NCI-H2029 treated with DMSO at 0.1 percent for 48 hours (cell line): Measurements from ENCODE around the gene LRP6.

ENCODE experiments used
- DNase-seq: peaks from one replicate; lab custom pipeline; 2025; lab: John Stamatoyannopoulos, UW

LRP6 gene

GRCh38 chr12:12214635-12215131 is 52.2 kb downstream of the LRP6 start:
- no peak for DNase-seq

DNA sequence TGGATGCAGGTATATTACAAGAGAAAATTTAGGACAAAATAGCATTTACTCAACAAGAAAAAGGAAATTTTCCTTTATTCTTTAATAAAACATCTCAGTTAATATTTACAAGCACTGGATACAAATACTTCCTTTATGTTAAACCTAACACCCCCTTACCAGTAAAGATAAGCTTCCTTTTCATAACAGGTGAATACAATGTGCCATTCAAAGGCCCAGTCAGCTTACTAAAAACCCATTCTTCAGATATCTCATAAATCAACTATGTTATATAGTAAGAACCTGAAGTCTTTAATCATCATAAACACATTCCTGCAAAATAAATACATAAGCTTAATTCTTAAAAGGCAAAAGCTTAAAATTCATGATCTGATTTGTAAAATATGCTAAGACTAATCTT is 52.6 kb downstream of the LRP6 start:
- no peak for DNase-seq

- DNase-seq: no peak
These were observed 54.1 kb downstream of the LRP6 start for GRCh38 chr12:12212769-12213168.

GRCh38 chr12:12210983-12211382 is 55.9 kb downstream of the LRP6 start:
- no peak for DNase-seq

GRCh38 chr12:12210416-12210815 is 56.4 kb downstream of the LRP6 start:
- DNase-seq: no peak

- no peak for DNase-seq
These were observed 57.2 kb downstream of the LRP6 start for GRCh38 chr12:12209675-12210074.

DNA sequence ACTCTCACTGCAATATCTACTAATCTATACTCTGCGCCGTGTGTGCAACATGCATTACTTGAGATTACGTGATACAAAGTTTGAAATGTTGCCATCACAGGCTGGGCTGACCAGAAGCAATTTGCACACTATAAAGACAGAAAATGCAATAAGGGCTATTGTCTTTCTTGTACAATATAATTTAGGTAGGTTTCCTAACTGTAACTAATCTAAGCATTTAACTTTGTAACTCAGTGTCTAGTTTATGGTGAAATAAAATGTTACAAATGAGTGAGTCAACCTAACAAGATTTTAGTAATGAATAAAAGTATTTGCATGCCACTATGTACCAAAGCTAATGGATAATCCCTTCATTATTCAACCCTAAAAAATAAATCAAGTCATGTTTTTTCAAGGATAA is 57.8 kb downstream of the LRP6 start:
- no peak for DNase-seq

GRCh38 chr12:12207746-12208145 is 59.1 kb downstream of the LRP6 start:
- DNase-seq: no peak

DNA sequence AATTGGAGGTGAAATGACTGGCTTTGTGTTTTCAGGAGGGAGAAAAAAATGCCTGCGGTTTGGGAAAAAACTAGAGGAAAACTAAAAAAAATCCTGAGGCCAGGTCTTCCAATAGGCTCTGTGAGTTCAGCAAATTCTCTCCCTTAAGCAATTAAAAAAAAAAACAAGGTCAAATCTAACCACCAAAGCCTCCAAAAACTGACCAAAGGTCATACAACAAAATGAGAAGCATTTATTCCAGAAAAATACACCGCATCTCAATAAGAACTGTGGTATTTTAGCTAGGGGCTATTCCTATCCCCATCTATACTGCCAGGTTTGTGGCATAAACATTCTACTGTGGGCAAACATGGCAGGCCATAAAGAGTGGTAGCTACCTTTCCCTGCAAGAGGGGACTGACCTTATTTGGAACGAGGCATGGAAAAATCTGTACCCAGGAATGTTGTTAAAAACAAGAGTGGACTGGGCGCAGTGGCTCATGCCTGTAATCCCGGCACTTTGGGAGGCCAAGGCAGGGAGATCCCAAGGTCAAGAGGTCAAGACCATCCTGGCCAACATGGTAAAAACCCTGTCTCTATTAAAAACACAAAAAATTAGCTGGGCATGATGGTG is 60.0 kb downstream of the LRP6 start:
- DNase-seq: no peak

DNA sequence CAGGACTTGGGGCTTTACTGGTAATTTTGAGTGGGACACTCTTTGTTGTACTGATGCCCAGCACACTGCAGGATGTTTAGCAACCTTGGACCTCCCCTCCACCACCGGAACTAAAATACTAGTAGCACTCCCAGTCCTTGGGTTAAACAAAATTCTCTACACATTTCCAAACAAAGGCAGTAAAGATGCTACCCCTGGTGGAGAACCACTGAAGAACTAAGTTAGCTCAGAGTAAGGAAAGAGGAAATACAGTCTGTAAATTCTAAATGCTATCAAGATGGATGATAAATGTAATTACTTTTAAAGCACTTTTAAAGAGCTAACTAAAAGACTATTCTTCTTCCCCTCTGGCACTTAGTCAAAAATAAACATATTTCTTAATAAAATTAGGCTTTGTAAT is 64.1 kb downstream of the LRP6 start:
- DNase-seq: no peak

GRCh38 chr12:12202105-12202504 is 64.7 kb downstream of the LRP6 start:
- DNase-seq: no peak

DNA sequence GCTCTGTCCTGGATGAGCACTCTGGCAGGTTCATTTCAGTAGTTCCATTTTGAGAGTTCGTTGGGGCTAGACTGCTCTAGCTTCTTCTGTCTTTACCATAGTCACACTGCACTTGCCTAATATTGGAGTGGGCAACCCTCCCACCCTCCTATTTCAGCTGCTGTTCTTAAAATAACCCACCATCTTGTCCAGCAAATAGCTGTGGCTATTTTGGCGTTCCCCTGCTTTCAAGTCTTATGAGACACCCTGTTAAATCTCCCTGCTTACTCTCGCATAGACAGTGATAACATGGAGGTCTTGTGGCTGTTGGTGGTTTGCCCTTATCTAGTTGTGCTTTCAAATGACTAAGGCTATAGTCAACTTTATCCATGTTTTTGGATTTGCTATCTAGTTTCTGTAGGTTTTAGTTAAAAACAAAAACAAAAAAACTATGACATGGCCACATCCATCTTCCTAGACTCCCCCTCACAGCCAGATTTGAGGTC is 65.5 kb downstream of the LRP6 start:
- no peak for DNase-seq

- no peak for DNase-seq
These were observed 66.5 kb downstream of the LRP6 start for GRCh38 chr12:12200363-12200762.

- no peak for DNase-seq
These were observed 68.7 kb downstream of the LRP6 start for GRCh38 chr12:12198124-12198523.

GRCh38 chr12:12197128-12197527 is 69.7 kb downstream of the LRP6 start:
- no peak for DNase-seq

- DNase-seq: no peak
These were observed 71.3 kb downstream of the LRP6 start for GRCh38 chr12:12195516-12195915.

GRCh38 chr12:12195081-12195480 is 71.8 kb downstream of the LRP6 start:
- DNase-seq: no peak

- no peak for DNase-seq
These were observed 72.6 kb downstream of the LRP6 start for GRCh38 chr12:12194206-12194605.

DNA sequence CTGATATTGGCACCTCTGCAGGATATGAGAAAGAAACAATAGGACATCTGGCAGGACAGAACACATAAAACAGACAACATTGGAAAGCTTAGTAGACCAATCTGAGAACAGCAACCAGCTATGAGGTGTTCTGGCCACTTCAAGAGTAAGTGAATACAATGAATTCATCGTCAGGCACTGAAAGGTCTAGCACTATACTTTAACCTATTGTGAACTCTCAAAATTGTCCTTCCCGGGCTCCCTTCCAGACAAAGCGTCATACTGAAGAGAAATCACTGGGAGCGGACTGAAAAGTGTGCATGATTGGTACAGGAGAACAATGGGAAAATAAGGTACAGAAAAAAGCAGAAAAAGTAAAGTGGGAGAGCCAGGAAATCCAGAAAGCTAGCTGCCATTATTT is 75.8 kb downstream of the LRP6 start:
- peak; percentile 77 for DNase-seq

DNA sequence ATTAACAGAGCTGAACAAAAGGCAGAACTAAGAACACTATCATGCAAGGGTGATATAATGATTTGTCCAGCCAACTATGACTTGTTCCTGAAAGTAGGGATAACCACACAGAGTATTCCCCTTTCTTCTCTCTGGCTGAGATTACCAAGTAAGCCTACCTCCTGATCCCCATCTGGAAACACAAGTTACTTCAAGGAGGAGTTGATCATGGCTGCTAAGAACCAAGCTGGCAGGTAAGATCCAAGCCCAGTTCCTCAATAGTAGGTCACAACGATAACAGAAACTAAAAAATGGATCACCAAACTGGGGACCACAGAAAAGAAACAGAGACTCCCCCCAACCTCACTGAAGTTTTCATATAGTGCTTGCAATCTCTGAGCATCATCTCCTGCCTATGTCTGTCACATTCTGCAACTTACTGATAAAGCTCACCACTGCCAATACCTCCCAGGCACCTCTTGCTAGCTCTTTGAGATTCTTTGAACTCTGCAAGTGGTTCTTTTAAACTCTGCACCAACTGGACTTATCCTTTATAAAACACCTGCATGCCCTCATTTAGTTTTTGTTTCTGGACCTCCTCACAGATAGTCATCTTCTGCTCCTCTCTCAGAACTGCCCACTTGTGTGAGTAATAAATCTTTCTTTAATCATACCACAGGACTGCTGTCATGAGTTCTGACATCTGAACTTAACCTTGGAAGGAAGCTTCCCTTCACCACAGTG is 76.6 kb downstream of the LRP6 start:
- DNase-seq: no peak

- DNase-seq: no peak
These were observed 81.4 kb downstream of the LRP6 start for GRCh38 chr12:12185414-12185813.

- peak; percentile 69 for DNase-seq
These were observed 84.0 kb downstream of the LRP6 start for GRCh38 chr12:12182703-12183365.

GRCh38 chr12:12181511-12181910 is 85.3 kb downstream of the LRP6 start:
- DNase-seq: no peak
